Activated CD4-positive, alpha-beta T cell treated with anti-CD3 and anti-CD28 coated beads, Interleukin-2, amount 10 ng/mL, durations not matched to agents 7 days and 5 days (primary cell): ENCODE measurements around the gene SUSD6. TPM values are rescaled to one million over a fixed set of nuclear protein-coding genes. Genes with fewer than 3 reads are reported as not detected.

Source experiments
- CTCF ChIA-PET: fragments of 350-600 bp; sonication (Branson Sonifier 250); formaldehyde crosslinking; loops from one replicate; lab custom pipeline; 2021; ENCODE audit warnings: antibody characterized with exemption; lab: Charles Lee
- POLR2A ChIA-PET: fragments of 350-600 bp; sonication (Branson Sonifier 250); formaldehyde crosslinking; loops from one replicate; lab custom pipeline; 2021; ENCODE audit warnings: antibody characterized with exemption; lab: Charles Lee
- DNase-seq: peaks from one replicate; pipeline ENCODE4 v3.0.0-alpha.2; 2020
- H3K27ac Mint-ChIP-seq: one replicate; pipeline ENCODE4 v1.8.0; 2021; ENCODE audit warnings: mild to moderate bottlenecking, moderate library complexity, mixed read lengths
- H3K27me3 Mint-ChIP-seq: one replicate; pipeline ENCODE4 v1.8.0; 2021; ENCODE audit warnings: mixed read lengths
- H3K36me3 Mint-ChIP-seq: one replicate; pipeline ENCODE4 v1.8.0; 2021; ENCODE audit warnings: low read depth, mixed read lengths
- H3K4me1 Mint-ChIP-seq: one replicate; pipeline ENCODE4 v1.8.0; 2021; ENCODE audit warnings: mixed read lengths
- H3K4me3 Mint-ChIP-seq: one replicate; pipeline ENCODE4 v1.8.0; 2021; ENCODE audit warnings: mild to moderate bottlenecking, moderate library complexity, mixed read lengths
- H3K9me3 Mint-ChIP-seq: one replicate; pipeline ENCODE4 v1.8.0; 2021; ENCODE audit warnings: mixed read lengths
- total RNA-seq, 2 experiments: library from RNA; stranded (reverse); gene quantifications; one replicate each; pipeline ENCODE4 v1.2.3, GENCODE V29; 2021

Gene SUSD6
- total RNA-seq: 10 to 100 TPM; 42.6 to 45.0 TPM

GRCh38 chr14:69611172-69612013 lies at the start of gene SUSD6:
Gene SUSD6, plus strand, starts transcription at chr14:69611596. Its CDS starts 46,997 bp downstream, at chr14:69658593.
- no peaks in the 10 kb centered on the region for H3K27me3 Mint-ChIP-seq
- peaks cover 54% of the 10 kb centered on the region for H3K4me1 Mint-ChIP-seq
- POLR2A ChIA-PET: interaction anchor here (0.6 to 0.7 kb wide), 2 partner anchors 98 to 407 kb away, joined by 3 read pairs; no protein-coding TSS in a partner anchor

GRCh38 chr14:69561893-69562292 lies 49.5 kb upstream of the SUSD6 start:
- Mint-ChIP-seq H3K4me1 (no peaks in the 10 kb centered on the region), H3K27ac (no peak overlapping the region), H3K4me3 (no peak overlapping the region), H3K9me3 (no peaks in the 10 kb centered on the region), H3K27me3 (peaks cover 57% of the 10 kb centered on the region), H3K36me3 (no peaks in the 10 kb centered on the region)
- ChIA-PET CTCF (no interaction called here), POLR2A (no interaction called here)
- DNase-seq: no peak

More at GRCh38 chr14:69611172-69612013, at the start of gene SUSD6:
- H3K4me3 Mint-ChIP-seq: peak within 1 kb of the TSS; percentile 97
- peak within 1 kb of the TSS; percentile 98 for H3K27ac Mint-ChIP-seq
- DNase-seq: peak; percentile 88
- no peaks in the 10 kb centered on the region for H3K9me3 Mint-ChIP-seq
- H3K36me3 Mint-ChIP-seq: peaks cover 14% of the 10 kb centered on the region
- CTCF ChIA-PET: interaction anchor here (0.6 to 1.4 kb wide), 4 partner anchors 13 to 116 kb away, joined by 3 to 6 read pairs (median 4); no protein-coding TSS in a partner anchor

- peaks cover 5% of the 10 kb centered on the region for H3K4me1 Mint-ChIP-seq
- H3K4me3 Mint-ChIP-seq: no peak overlapping the region
- H3K27me3 Mint-ChIP-seq: peaks cover 80% of the 10 kb centered on the region
- H3K36me3 Mint-ChIP-seq: no peaks in the 10 kb centered on the region
- no peak overlapping the region for H3K27ac Mint-ChIP-seq
- no peaks in the 10 kb centered on the region for H3K9me3 Mint-ChIP-seq
- no peak for DNase-seq
- POLR2A ChIA-PET: no interaction called here
- CTCF ChIA-PET: no interaction called here
Observed at GRCh38 chr14:69567563-69567962, 43.8 kb upstream of the SUSD6 start.

GRCh38 chr14:69569859-69570258 lies 41.5 kb upstream of the SUSD6 start:
- no peaks in the 10 kb centered on the region for H3K9me3 Mint-ChIP-seq
- H3K4me1 Mint-ChIP-seq: peaks cover 14% of the 10 kb centered on the region
- CTCF ChIA-PET: interaction anchor here (1.9 kb wide), 1 partner anchor 22 kb away, joined by 7 read pairs; no protein-coding TSS in a partner anchor
- H3K4me3 Mint-ChIP-seq: no peak overlapping the region
- peaks cover 2% of the 10 kb centered on the region for H3K36me3 Mint-ChIP-seq
- no peak for DNase-seq
- no peak overlapping the region for H3K27ac Mint-ChIP-seq
- H3K27me3 Mint-ChIP-seq: peaks cover 78% of the 10 kb centered on the region
- POLR2A ChIA-PET: no interaction called here

GRCh38 chr14:69570836-69571330 lies 40.5 kb upstream of the SUSD6 start:
- peaks cover 14% of the 10 kb centered on the region for H3K4me1 Mint-ChIP-seq
- peaks cover 2% of the 10 kb centered on the region for H3K36me3 Mint-ChIP-seq
- H3K27me3 Mint-ChIP-seq: peaks cover 78% of the 10 kb centered on the region
- H3K9me3 Mint-ChIP-seq: no peaks in the 10 kb centered on the region
- ChIA-PET CTCF (interaction anchor here (1.4 to 1.9 kb wide), 2 partner anchors 23 to 173 kb away, joined by 4 to 7 read pairs; no protein-coding TSS in a partner anchor), POLR2A (no interaction called here)
- no peak overlapping the region for H3K27ac Mint-ChIP-seq
- no peak overlapping the region for H3K4me3 Mint-ChIP-seq
- no peak for DNase-seq

GRCh38 chr14:69571449-69572029 lies 39.9 kb upstream of the SUSD6 start:
- Mint-ChIP-seq H3K4me3 (no peak overlapping the region), H3K9me3 (no peaks in the 10 kb centered on the region), H3K27me3 (peaks cover 77% of the 10 kb centered on the region), H3K27ac (no peak overlapping the region), H3K4me1 (peaks cover 14% of the 10 kb centered on the region), H3K36me3 (peaks cover 2% of the 10 kb centered on the region)
- POLR2A ChIA-PET: no interaction called here
- DNase-seq: no peak
- CTCF ChIA-PET: interaction anchor here (1.4 to 1.9 kb wide), 2 partner anchors 24 to 172 kb away, joined by 4 to 7 read pairs; no protein-coding TSS in a partner anchor

- POLR2A ChIA-PET: no interaction called here
- Mint-ChIP-seq H3K36me3 (peaks cover 2% of the 10 kb centered on the region), H3K27ac (no peak overlapping the region), H3K4me3 (peak overlapping the region; percentile 38), H3K4me1 (peaks cover 14% of the 10 kb centered on the region), H3K9me3 (no peaks in the 10 kb centered on the region), H3K27me3 (peaks cover 74% of the 10 kb centered on the region)
- DNase-seq: no peak
- CTCF ChIA-PET: interaction anchor here (1.4 kb wide), 1 partner anchor 171 kb away, joined by 4 read pairs; no protein-coding TSS in a partner anchor
Observed at GRCh38 chr14:69572030-69572840, 39.2 kb upstream of the SUSD6 start.

- H3K9me3 Mint-ChIP-seq: no peaks in the 10 kb centered on the region
- POLR2A ChIA-PET: no interaction called here
Observed at GRCh38 chr14:69572841-69573135, 38.6 kb upstream of the SUSD6 start.

GRCh38 chr14:69573205-69573830 lies 38.1 kb upstream of the SUSD6 start:
- DNase-seq: no peak
- H3K27me3 Mint-ChIP-seq: peaks cover 65% of the 10 kb centered on the region
- no peaks in the 10 kb centered on the region for H3K9me3 Mint-ChIP-seq
- H3K4me3 Mint-ChIP-seq: peak overlapping the region; percentile 30
- CTCF ChIA-PET: interaction anchor here (0.7 to 1.2 kb wide), 2 partner anchors 10 to 29 kb away, joined by 3 to 5 read pairs; no protein-coding TSS in a partner anchor
- peaks cover 2% of the 10 kb centered on the region for H3K36me3 Mint-ChIP-seq
- peak overlapping the region; percentile 25 for H3K27ac Mint-ChIP-seq
- POLR2A ChIA-PET: no interaction called here
- peaks cover 14% of the 10 kb centered on the region for H3K4me1 Mint-ChIP-seq

More at GRCh38 chr14:69572841-69573135, 38.6 kb upstream of the SUSD6 start:
- CTCF ChIA-PET: no interaction called here
- Mint-ChIP-seq H3K27ac (no peak overlapping the region), H3K27me3 (peaks cover 70% of the 10 kb centered on the region), H3K4me3 (no peak overlapping the region), H3K36me3 (peaks cover 2% of the 10 kb centered on the region), H3K4me1 (peaks cover 14% of the 10 kb centered on the region)
- no peak for DNase-seq

GRCh38 chr14:69573831-69574262 lies 37.5 kb upstream of the SUSD6 start:
- no peak for DNase-seq
- Mint-ChIP-seq H3K36me3 (peaks cover 2% of the 10 kb centered on the region), H3K27ac (no peak overlapping the region), H3K27me3 (peaks cover 61% of the 10 kb centered on the region), H3K4me3 (peak overlapping the region; percentile 30), H3K9me3 (no peaks in the 10 kb centered on the region), H3K4me1 (peaks cover 14% of the 10 kb centered on the region)
- ChIA-PET POLR2A (no interaction called here), CTCF (interaction anchor here (0.7 to 1.2 kb wide), 4 partner anchors 11 to 119 kb away, joined by 3 to 5 read pairs (median 3); no protein-coding TSS in a partner anchor)

GRCh38 chr14:69574263-69574953 lies 37.0 kb upstream of the SUSD6 start, which contains the start of gene CCDC177:
Gene CCDC177, minus strand, starts transcription at chr14:69574871. Its CDS starts 1,249 bp downstream, at chr14:69573622.
- peaks cover 2% of the 10 kb centered on the region for H3K36me3 Mint-ChIP-seq
- ChIA-PET CTCF (interaction anchor here (0.6 to 1.2 kb wide), 9 partner anchors 11 to 297 kb away, joined by 3 to 5 read pairs (median 3); no protein-coding TSS in a partner anchor), POLR2A (no interaction called here)
- peak within 1 kb of the TSS; percentile 75 for H3K4me3 Mint-ChIP-seq
- peaks cover 14% of the 10 kb centered on the region for H3K4me1 Mint-ChIP-seq
- no peaks in the 10 kb centered on the region for H3K9me3 Mint-ChIP-seq
- DNase-seq: peak; percentile 78
- H3K27me3 Mint-ChIP-seq: peaks cover 64% of the 10 kb centered on the region
- H3K27ac Mint-ChIP-seq: no peak within 1 kb of the TSS
